ENCODE measurements around the gene UBE2Q1.

The UBE2Q1 gene

GRCh38 chr1:154557939-154558719, at the start of gene UBE2Q1:
TSS of gene UBE2Q1 (minus strand) at chr1:154558662. CDS start at chr1:154558553, 109 bp downstream.
- DNase-seq (peak; percentile 44), ATAC-seq (no peak)

- peak; percentile 76 for ATAC-seq
- DNase-seq: peak; percentile 89
Observed at GRCh38 chr1:154607609-154608396, 49.3 kb upstream of the UBE2Q1 start, which contains the start of gene ADAR. TSS of gene ADAR (minus strand) at chr1:154608186. CDS start at chr1:154608006, 180 bp downstream.

GRCh38 chr1:154607106-154607608, 48.7 kb upstream of the UBE2Q1 start:
- DNase-seq (no peak), ATAC-seq (peak; percentile 1)

- ATAC-seq (no peak), DNase-seq (no peak)
Observed at GRCh38 chr1:154605534-154605933, 47.1 kb upstream of the UBE2Q1 start.

- ATAC-seq (no peak), DNase-seq (no peak)
Observed at GRCh38 chr1:154603317-154603716, 44.9 kb upstream of the UBE2Q1 start.

GRCh38 chr1:154599658-154600057, 41.2 kb upstream of the UBE2Q1 start:
- no peak for ATAC-seq
- no peak for DNase-seq

GRCh38 chr1:154598871-154599635, 40.6 kb upstream of the UBE2Q1 start:
- ATAC-seq: no peak
- no peak for DNase-seq

GRCh38 chr1:154595621-154596020, 37.2 kb upstream of the UBE2Q1 start:
- DNase-seq (no peak), ATAC-seq (no peak)

GRCh38 chr1:154594811-154595210, 36.3 kb upstream of the UBE2Q1 start:
- DNase-seq: no peak
- no peak for ATAC-seq

GRCh38 chr1:154593390-154593789, 34.9 kb upstream of the UBE2Q1 start:
- no peak for ATAC-seq
- no peak for DNase-seq

- ATAC-seq (no peak), DNase-seq (no peak)
Observed at GRCh38 chr1:154591206-154591605, 32.7 kb upstream of the UBE2Q1 start.

GRCh38 chr1:154590756-154591155, 32.3 kb upstream of the UBE2Q1 start:
- DNase-seq: no peak
- no peak for ATAC-seq

GRCh38 chr1:154589780-154590179, 31.3 kb upstream of the UBE2Q1 start:
- peak; percentile 61 for ATAC-seq
- DNase-seq: no peak

GRCh38 chr1:154586641-154587040, 28.2 kb upstream of the UBE2Q1 start:
- no peak for DNase-seq
- ATAC-seq: no peak

- ATAC-seq: no peak
Observed at GRCh38 chr1:154586231-154586630, 27.8 kb upstream of the UBE2Q1 start.

GRCh38 chr1:154584267-154584994, 26.0 kb upstream of the UBE2Q1 start:
- no peak for ATAC-seq
- DNase-seq: no peak

More at GRCh38 chr1:154586231-154586630, 27.8 kb upstream of the UBE2Q1 start:
- DNase-seq: no peak

GRCh38 chr1:154583773-154584172, 25.3 kb upstream of the UBE2Q1 start:
- no peak for ATAC-seq
- DNase-seq: no peak

GRCh38 chr1:154582885-154583284, 24.4 kb upstream of the UBE2Q1 start:
- ATAC-seq: no peak

GRCh38 chr1:154581766-154582165, 23.3 kb upstream of the UBE2Q1 start:
- ATAC-seq: no peak

More at GRCh38 chr1:154582885-154583284, 24.4 kb upstream of the UBE2Q1 start:
- no peak for DNase-seq

GRCh38 chr1:154579374-154579773, 20.9 kb upstream of the UBE2Q1 start:
- DNase-seq: no peak
- no peak for ATAC-seq

More at GRCh38 chr1:154581766-154582165, 23.3 kb upstream of the UBE2Q1 start:
- DNase-seq: no peak

- DNase-seq: no peak
- no peak for ATAC-seq
Observed at GRCh38 chr1:154578058-154578418, 19.6 kb upstream of the UBE2Q1 start.
